Left renal cortex interstitium (tissue), 4 donors: ENCODE data around the gene CFAP97D2. TPM values are rescaled to one million over a fixed set of nuclear protein-coding genes. Genes with fewer than 3 reads are reported as not detected.
"Not testable (repeated sequence)": the region's sequence is repeated elsewhere in the genome, so short reads cannot be mapped to it uniquely, and the experiment has no call there.

Source experiments
- DNase-seq, 4 donors: peaks; one replicate each; pipeline ENCODE4 v3.0.0-alpha.2; 2013; ENCODE audit warnings: low read depth in 4 of 4, low spot score in 2 of 4, missing footprints in 1 of 4
- polyA plus RNA-seq, 4 donors: library from polyadenylated mRNA; unstranded; fragments of 120-200 nt; gene quantifications; one replicate each; pipeline ENCODE4 v1.2.1, GENCODE V29; 2013; ENCODE audit not compliant: insufficient read length in 4 of 4

The CFAP97D2 gene
- polyA plus RNA-seq, 4 donors = 9.4 TPM; not detected in 3

GRCh38 chr13:114260814-114261213 lies 81.8 kb downstream of the CFAP97D2 start:
- no peak for DNase-seq

GRCh38 chr13:114261328-114261965 lies 82.4 kb downstream of the CFAP97D2 start:
- no peak for DNase-seq

- no peak for DNase-seq
Observed at GRCh38 chr13:114263578-114263977, 84.5 kb downstream of the CFAP97D2 start.

- DNase-seq = not testable (repeated sequence)
Observed at GRCh38 chr13:114264313-114264712, 85.3 kb downstream of the CFAP97D2 start.

- DNase-seq = no peak
Observed at GRCh38 chr13:114264886-114265611, 86.0 kb downstream of the CFAP97D2 start.

- DNase-seq = no peak
Observed at GRCh38 chr13:114266241-114266640, 87.2 kb downstream of the CFAP97D2 start.

- no peak for DNase-seq
Observed at GRCh38 chr13:114268344-114269280, 89.6 kb downstream of the CFAP97D2 start.

GRCh38 chr13:114269281-114269770 lies 90.3 kb downstream of the CFAP97D2 start:
- DNase-seq = no peak

Other genes with a start within 250 kb of the CFAP97D2 start
- under 1 TPM; 0.06 to 0.40 (median 0.15) TPM for gene C13orf46, start 205.2 kb upstream of the CFAP97D2 start, polyA plus RNA-seq
- gene RASA3, start 46.6 kb upstream of the CFAP97D2 start, polyA plus RNA-seq = 10 to 100 TPM; 12.4 to 16.0 (median 13.8) TPM
- 100 to 1,000 TPM in 3 of 4 donors, 10 to 100 TPM in 1; 86.0 to 174 (median 135) TPM for gene CDC16, start 55.6 kb downstream of the CFAP97D2 start, polyA plus RNA-seq
- 100 to 1,000 TPM in 2 of 4 donors, 10 to 100 TPM in 2; 93.0 to 191 (median 133) TPM for gene UPF3A, start 102.3 kb downstream of the CFAP97D2 start, polyA plus RNA-seq
- 10 to 100 TPM; 31.3 to 34.0 (median 33.4) TPM for gene CHAMP1, start 135.2 kb downstream of the CFAP97D2 start, polyA plus RNA-seq